ENCODE results near the gene PDXK. TPM values are rescaled to one million over a fixed set of nuclear protein-coding genes. Genes with fewer than 3 reads are reported as not detected.
A peak's percentile ranks its signal among the peaks of the same experiment; 100 is the strongest.

PDXK gene
- total and polyA plus RNA-seq, 2 experiments from 2014 or later, result 76.2 to 82.4 TPM

DNA sequence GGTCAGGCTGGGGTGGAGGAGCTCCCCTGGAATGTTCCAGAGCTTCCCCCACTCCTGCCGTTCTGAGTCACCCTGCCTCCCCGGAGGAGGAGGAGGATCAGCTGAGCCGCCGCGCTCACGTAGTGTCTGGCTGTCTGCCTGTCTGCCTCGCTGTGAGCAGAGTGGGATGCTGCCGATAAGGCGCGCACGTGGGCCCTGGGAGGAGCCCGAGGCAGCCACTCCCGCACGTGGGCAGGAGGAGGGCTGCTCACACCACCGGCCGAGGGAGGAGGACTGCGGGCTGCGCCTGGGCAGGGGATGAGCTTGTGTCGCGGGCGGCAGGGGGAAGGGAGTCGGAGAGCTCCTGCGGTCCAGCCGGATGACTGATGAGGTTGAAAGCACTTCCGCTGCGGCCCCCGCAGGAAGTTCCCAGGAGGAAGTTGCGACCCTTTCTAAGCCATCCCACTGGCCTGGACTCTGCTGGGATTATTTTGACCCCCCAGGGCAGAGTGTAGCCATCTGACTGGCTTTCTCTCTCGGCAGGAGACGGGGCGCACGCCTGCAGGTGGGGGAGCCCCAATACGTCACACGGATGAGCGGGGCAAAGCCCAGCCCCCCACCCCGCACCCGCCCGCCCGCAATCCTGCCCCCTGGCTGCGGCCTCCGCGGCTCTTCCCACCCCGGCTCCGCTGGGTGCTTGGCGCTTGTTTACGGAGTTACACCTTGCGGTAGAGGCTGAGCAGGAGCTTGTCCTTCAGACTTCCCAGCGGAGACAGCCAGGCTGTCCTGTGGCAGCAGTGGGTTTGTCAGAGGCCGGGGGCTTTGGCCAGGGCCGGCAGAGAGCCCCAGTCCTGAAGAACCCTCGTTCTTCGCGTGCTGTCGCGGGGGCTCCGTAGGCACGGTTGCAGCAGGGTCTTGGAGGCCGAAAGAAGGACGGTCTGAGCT lies 9.8 kb downstream of the PDXK start:
- peak overlapping the region; percentile 41 for H3K4me3 ChIP-seq

GRCh38 chr21:43731476-43731875 lies 12.5 kb downstream of the PDXK start:
- peaks cover 9% of the 10 kb centered on the region for H3K4me1 ChIP-seq (ENCODE audit: low read depth)
- no peak for TF ChIP-seq CTCF (IDR thresholded peaks at IDR 0.05; ENCODE audit: low read depth, low read length)

More for the DNA sequence above, 9.8 kb downstream of the PDXK start:
- Histone ChIP-seq H3K36me3 (no peaks in the 10 kb centered on the region), H3K27me3 (no peaks in the 10 kb centered on the region), H3K27ac (peak overlapping the region; percentile 87), H3K9me3 (ENCODE audit: low read depth) (no peaks in the 10 kb centered on the region), H3K4me1 (ENCODE audit: low read depth) (no peaks in the 10 kb centered on the region)
- TF ChIP-seq CTCF (IDR thresholded peaks at IDR 0.05; ENCODE audit: low read depth, low read length), result peak; percentile 20
- DNase-seq (ENCODE audit: low read depth in 1 of 2, low spot score in 1 of 2), result peak; percentile 87 to 100

GRCh38 chr21:43731891-43732711 lies 13.2 kb downstream of the PDXK start:
- no peaks in the 10 kb centered on the region for H3K27me3 ChIP-seq
- H3K4me3 ChIP-seq, result no peak overlapping the region
- no peaks in the 10 kb centered on the region for H3K9me3 ChIP-seq (ENCODE audit: low read depth)
- TF ChIP-seq CTCF (IDR thresholded peaks at IDR 0.05; ENCODE audit: low read depth, low read length), result no peak
- peaks cover 9% of the 10 kb centered on the region for H3K4me1 ChIP-seq (ENCODE audit: low read depth)
- no peak overlapping the region for H3K27ac ChIP-seq
- peak in 1 of 2 donors; percentile 78 for DNase-seq (ENCODE audit: low read depth in 1 of 2, low spot score in 1 of 2)
- no peaks in the 10 kb centered on the region for H3K36me3 ChIP-seq

More at GRCh38 chr21:43731476-43731875, 12.5 kb downstream of the PDXK start:
- Histone ChIP-seq H3K27ac (no peak overlapping the region), H3K27me3 (no peaks in the 10 kb centered on the region), H3K36me3 (no peaks in the 10 kb centered on the region), H3K4me3 (no peak overlapping the region), H3K9me3 (ENCODE audit: low read depth) (no peaks in the 10 kb centered on the region)
- no peak for DNase-seq (ENCODE audit: low read depth in 1 of 2, low spot score in 1 of 2)

- Histone ChIP-seq H3K27ac (no peak overlapping the region), H3K9me3 (ENCODE audit: low read depth) (no peaks in the 10 kb centered on the region)
Observed at GRCh38 chr21:43733060-43733459, 14.1 kb downstream of the PDXK start.

More at GRCh38 chr21:43733060-43733459, 14.1 kb downstream of the PDXK start:
- H3K4me1 ChIP-seq (ENCODE audit: low read depth), result peaks cover 10% of the 10 kb centered on the region
- no peak overlapping the region for H3K4me3 ChIP-seq
- no peak for TF ChIP-seq CTCF (IDR thresholded peaks at IDR 0.05; ENCODE audit: low read depth, low read length)
- no peaks in the 10 kb centered on the region for H3K27me3 ChIP-seq
- no peaks in the 10 kb centered on the region for H3K36me3 ChIP-seq
- no peak for DNase-seq (ENCODE audit: low read depth in 1 of 2, low spot score in 1 of 2)

Measured in cardiac muscle cell (in vitro differentiated cells and primary cell).